ENCODE data around the gene PHF10.

GRCh38 chr6:169689287-169689686, 35.0 kb downstream of the PHF10 start:
- no peak for TF ChIP-seq YY1 (IDR thresholded peaks at IDR 0.05; ENCODE audit: low read depth)
- TF ChIP-seq CTCF (IDR thresholded peaks at IDR 0.05): no peak
- no peak for TF ChIP-seq TCF12 (IDR thresholded peaks at IDR 0.05)
- no peak for TF ChIP-seq CHD2 (IDR thresholded peaks at IDR 0.05; ENCODE audit: low read length, partially characterized antibody)
- no peak for TF ChIP-seq REST (IDR thresholded peaks at IDR 0.05; ENCODE audit: low read depth, low read length)
- TF ChIP-seq EP300 (IDR thresholded peaks at IDR 0.05; ENCODE audit: borderline replicate concordance in 1 of 2, low read depth in 1 of 2, low read length in 1 of 2): no peak
- TF ChIP-seq RCOR1 (IDR thresholded peaks at IDR 0.05; ENCODE audit: low read length): no peak
- no peak for TF ChIP-seq POLR2AphosphoS5 (IDR thresholded peaks at IDR 0.05; ENCODE audit: low read depth, low read length)
- TF ChIP-seq FOXJ3 (CRISPR knock-in tag; IDR thresholded peaks at IDR 0.05): no peak
- no peak for TF ChIP-seq TAF1 (IDR thresholded peaks at IDR 0.05; ENCODE audit: borderline replicate concordance, low read depth, low read length)

All from SK-N-SH (cell line).